ENCODE measurements around the gene RTBDN. TPM values are rescaled to one million over a fixed set of nuclear protein-coding genes. Genes with fewer than 3 reads are reported as not detected.

RTBDN gene
- polyA plus RNA-seq, 3 donors, result not detected

- no peak for DNase-seq
Measured at GRCh38 chr19:12782424-12783290, 51.7 kb downstream of the RTBDN start.

GRCh38 chr19:12782174-12782423, 52.3 kb downstream of the RTBDN start:
- no peak for DNase-seq

GRCh38 chr19:12779162-12779993, 55.0 kb downstream of the RTBDN start:
- DNase-seq, result no peak

- DNase-seq, result no peak
Measured at GRCh38 chr19:12778905-12779161, 55.5 kb downstream of the RTBDN start.

GRCh38 chr19:12778017-12778904, 56.1 kb downstream of the RTBDN start:
- DNase-seq, result no peak

- DNase-seq, result no peak
Measured at GRCh38 chr19:12777217-12778016, 57.0 kb downstream of the RTBDN start.

Other genes starting within 250 kb of the RTBDN start
- 1 to 10 TPM; 4.2 to 5.8 (median 5.6) TPM for gene ZNF490, start 223.8 kb downstream of the RTBDN start, polyA plus RNA-seq (ENCODE audit: insufficient read length in 3 of 3)
- 10 to 100 TPM; 14.8 to 26.2 (median 22.0) TPM for gene ZNF791, start 223.7 kb downstream of the RTBDN start, polyA plus RNA-seq (ENCODE audit: insufficient read length in 3 of 3)
- gene MAN2B1, start 167.8 kb downstream of the RTBDN start, polyA plus RNA-seq (ENCODE audit: insufficient read length in 3 of 3), result 10 to 100 TPM; 31.3 to 41.3 (median 37.8) TPM
- gene WDR83, start 167.8 kb downstream of the RTBDN start, polyA plus RNA-seq (ENCODE audit: insufficient read length in 3 of 3), result 10 to 100 TPM; 19.7 to 27.9 (median 27.8) TPM
- gene DHPS, start 152.7 kb downstream of the RTBDN start, polyA plus RNA-seq (ENCODE audit: insufficient read length in 3 of 3), result 10 to 100 TPM; 83.0 to 91.7 (median 87.7) TPM
- under 1 TPM in 2 of 3 donors, not detected in 1; 0.28 to 0.68 TPM for gene GNG14, start 146.6 kb downstream of the RTBDN start, polyA plus RNA-seq (ENCODE audit: insufficient read length in 3 of 3)
- 10 to 100 TPM; 16.6 to 18.9 (median 18.3) TPM for gene FBXW9, start 137.9 kb downstream of the RTBDN start, polyA plus RNA-seq (ENCODE audit: insufficient read length in 3 of 3)
- gene TNPO2, start 110.6 kb downstream of the RTBDN start, polyA plus RNA-seq (ENCODE audit: insufficient read length in 3 of 3), result 10 to 100 TPM; 73.6 to 96.4 (median 81.7) TPM
- gene TRIR, start 99.9 kb downstream of the RTBDN start, polyA plus RNA-seq (ENCODE audit: insufficient read length in 3 of 3), result 100 to 1,000 TPM; 172 to 217 (median 201) TPM
- gene GET3, start 97.1 kb downstream of the RTBDN start, polyA plus RNA-seq (ENCODE audit: insufficient read length in 3 of 3), result 10 to 100 TPM; 86.8 to 98.0 (median 91.7) TPM
- under 1 TPM in 1 of 3 donors, not detected in 2; 0.15 TPM for gene BEST2, start 82.8 kb downstream of the RTBDN start, polyA plus RNA-seq (ENCODE audit: insufficient read length in 3 of 3)
- 10 to 100 TPM; 48.8 to 89.5 (median 81.1) TPM for gene HOOK2, start 59.0 kb downstream of the RTBDN start, polyA plus RNA-seq (ENCODE audit: insufficient read length in 3 of 3)
- 10 to 100 TPM; 19.6 to 28.7 (median 20.5) TPM for gene JUNB, start 43.1 kb downstream of the RTBDN start, polyA plus RNA-seq (ENCODE audit: insufficient read length in 3 of 3)
- 100 to 1,000 TPM; 303 to 365 (median 345) TPM for gene PRDX2, start 32.8 kb downstream of the RTBDN start, polyA plus RNA-seq (ENCODE audit: insufficient read length in 3 of 3)
- gene THSD8, start 32.5 kb downstream of the RTBDN start, polyA plus RNA-seq (ENCODE audit: insufficient read length in 3 of 3), result 1 to 10 TPM; 4.4 to 5.8 (median 5.8) TPM
- 10 to 100 TPM; 28.8 to 48.4 (median 46.0) TPM for gene RNASEH2A, start 28.0 kb downstream of the RTBDN start, polyA plus RNA-seq (ENCODE audit: insufficient read length in 3 of 3)
- 1 to 10 TPM; 1.1 to 1.4 (median 1.3) TPM for gene MAST1, start 3.9 kb upstream of the RTBDN start, polyA plus RNA-seq (ENCODE audit: insufficient read length in 3 of 3)
- 10 to 100 TPM in 1 of 3 donors, 1 to 10 TPM in 2; 8.1 to 11.1 (median 9.1) TPM for gene DNASE2, start 46.9 kb upstream of the RTBDN start, polyA plus RNA-seq (ENCODE audit: insufficient read length in 3 of 3)
- under 1 TPM; 0.20 to 0.46 (median 0.45) TPM for gene KLF1, start 52.6 kb upstream of the RTBDN start, polyA plus RNA-seq (ENCODE audit: insufficient read length in 3 of 3)
- 10 to 100 TPM; 33.9 to 42.9 (median 36.7) TPM for gene GCDH, start 56.6 kb upstream of the RTBDN start, polyA plus RNA-seq (ENCODE audit: insufficient read length in 3 of 3)
- gene SYCE2, start 84.7 kb upstream of the RTBDN start, polyA plus RNA-seq (ENCODE audit: insufficient read length in 3 of 3), result 1 to 10 TPM; 2.4 to 6.2 (median 5.5) TPM
- 10 to 100 TPM; 54.6 to 65.4 (median 62.1) TPM for gene FARSA, start 99.1 kb upstream of the RTBDN start, polyA plus RNA-seq (ENCODE audit: insufficient read length in 3 of 3)
- 1,000 to 10,000 TPM in 1 of 3 donors, 100 to 1,000 TPM in 2; 860 to 1,005 (median 871) TPM for gene CALR, start 104.0 kb upstream of the RTBDN start, polyA plus RNA-seq (ENCODE audit: insufficient read length in 3 of 3)
- 10 to 100 TPM; 81.0 to 92.7 (median 89.6) TPM for gene RAD23A, start 111.3 kb upstream of the RTBDN start, polyA plus RNA-seq (ENCODE audit: insufficient read length in 3 of 3)
- 10 to 100 TPM; 36.2 to 54.7 (median 42.6) TPM for gene GADD45GIP1, start 122.6 kb upstream of the RTBDN start, polyA plus RNA-seq (ENCODE audit: insufficient read length in 3 of 3)
- gene DAND5, start 135.0 kb upstream of the RTBDN start, polyA plus RNA-seq (ENCODE audit: insufficient read length in 3 of 3), result under 1 TPM; 0.06 to 0.22 (median 0.19) TPM
- gene NFIX, start 160.9 kb upstream of the RTBDN start, polyA plus RNA-seq (ENCODE audit: insufficient read length in 3 of 3), result 10 to 100 TPM; 14.8 to 19.2 (median 14.9) TPM